ENCODE measurements around the gene BCAN.

BCAN gene

GRCh38 chr1:156645666-156646065 lies 3.7 kb downstream of the BCAN start:
- no peak for DNase-seq

GRCh38 chr1:156646738-156647211 lies 4.9 kb downstream of the BCAN start:
- DNase-seq: no peak

- DNase-seq: no peak
Measured at GRCh38 chr1:156647351-156647750, 5.4 kb downstream of the BCAN start.

- DNase-seq: no peak
Measured at GRCh38 chr1:156648496-156648895, 6.6 kb downstream of the BCAN start.

- no peak for DNase-seq
Measured at GRCh38 chr1:156648951-156649350, 7.0 kb downstream of the BCAN start.

GRCh38 chr1:156652131-156652991 lies 10.4 kb downstream of the BCAN start:
- DNase-seq: no peak

- no peak for DNase-seq
Measured at GRCh38 chr1:156652992-156653355, 11.1 kb downstream of the BCAN start.

- no peak for DNase-seq
Measured at GRCh38 chr1:156654700-156655099, 12.8 kb downstream of the BCAN start.

- no peak for DNase-seq
Measured at GRCh38 chr1:156655151-156655903, 13.4 kb downstream of the BCAN start.

GRCh38 chr1:156655904-156656516 lies 14.1 kb downstream of the BCAN start:
- DNase-seq: no peak

- peak; percentile 91 for DNase-seq
Measured at GRCh38 chr1:156656806-156657740, 15.2 kb downstream of the BCAN start.

GRCh38 chr1:156657741-156658319 lies 15.9 kb downstream of the BCAN start:
- DNase-seq: no peak

GRCh38 chr1:156658496-156658895 lies 16.6 kb downstream of the BCAN start:
- DNase-seq: no peak

- DNase-seq: no peak
Measured at GRCh38 chr1:156658945-156659574, 17.1 kb downstream of the BCAN start.

- no peak for DNase-seq
Measured at GRCh38 chr1:156659661-156659987, 17.7 kb downstream of the BCAN start.

- peak; percentile 96 for DNase-seq
Measured at GRCh38 chr1:156659988-156660751, 18.3 kb downstream of the BCAN start.

- DNase-seq: no peak
Measured at GRCh38 chr1:156660752-156661112, 18.8 kb downstream of the BCAN start.

- no peak for DNase-seq
Measured at GRCh38 chr1:156662005-156662799, 20.3 kb downstream of the BCAN start.

GRCh38 chr1:156662800-156663055 lies 20.8 kb downstream of the BCAN start:
- DNase-seq: no peak

- DNase-seq: no peak
Measured at GRCh38 chr1:156663178-156663577, 21.3 kb downstream of the BCAN start.

Measured in activated effector memory CD4-positive, alpha-beta T cell treated with anti-CD3 and anti-CD28 coated beads, Interleukin-2, amount 50 U/mL, for 16 hours (primary cell).